Tibial nerve (tissue), 4 donors: ENCODE data around the gene LRRC43. TPM values are rescaled to one million over a fixed set of nuclear protein-coding genes. Genes with fewer than 3 reads are reported as not detected.
"Not testable (repeated sequence)": the region's sequence is repeated elsewhere in the genome, so short reads cannot be mapped to it uniquely, and the experiment has no call there.

ENCODE experiments used
- DNase-seq, 2 donors: peaks; one replicate each; pipeline ENCODE4 v3.0.0-alpha.2; 2019; ENCODE audit warnings: low spot score in 2 of 2
- H3K27ac ChIP-seq, 4 donors: fragments of 200-600 bp; sonication (generic) in 3 of 4; one replicate each; pipeline ENCODE4 v1.5.1; 2017 to 2019; ENCODE audit warnings: mild to moderate bottlenecking in 1 of 4
- H3K27me3 ChIP-seq, 2 donors: fragments of 200-600 bp; sonication (generic) in 1 of 2; one replicate each; pipeline versions ENCODE4 v1.5.1 to v1.6.0; 2017 to 2019
- H3K36me3 ChIP-seq, 3 donors: fragments of 200-600 bp; sonication (generic); one replicate each; pipeline ENCODE4 v1.5.1; 2018 to 2019
- H3K4me1 ChIP-seq, 4 donors: fragments of 200-600 bp; sonication (generic) in 3 of 4; one replicate each; pipeline ENCODE4 v1.5.1; 2017 to 2019
- H3K4me3 ChIP-seq, 4 donors: fragments of 200-600 bp; sonication (generic) in 3 of 4; one replicate each; pipeline ENCODE4 v1.5.1; 2017 to 2019; ENCODE audit warnings: mild to moderate bottlenecking in 1 of 4, moderate library complexity in 1 of 4
- H3K9me3 ChIP-seq, 4 donors: fragments of 200-600 bp; sonication (generic) in 3 of 4; one replicate each; pipeline ENCODE4 v1.5.1; 2017 to 2019
- EP300 ChIP-seq, 2 donors: sonication (generic); formaldehyde crosslinking; IDR thresholded peaks; one replicate each; pipeline ENCODE4 v1.6.1; 2017; ENCODE audit warnings: antibody characterized with exemption in 2 of 2, mild to moderate bottlenecking in 1 of 2
- POLR2A ChIP-seq, 2 donors: fragments of 450-650 bp; IDR thresholded peaks; one replicate each; pipeline ENCODE4 v1.6.1; 2017; ENCODE audit warnings: antibody characterized with exemption in 2 of 2, mild to moderate bottlenecking in 2 of 2, moderate library complexity in 2 of 2
- WGBS, 2 donors: methylation state at CpG; one replicate each; pipeline ENCODE4 v1.1.5; 2018; 5-methylcytosine and 5-hydroxymethylcytosine counted together
- total RNA-seq, 4 donors: library from RNA; depleted of rRNA; stranded (reverse); fragments of >200 nt; gene quantifications; one replicate each; pipeline ENCODE4 v1.1.0, GENCODE V29; 2016
- TF ChIP-seq, protein P1 (sequence below), 5 experiments: fragments of 200-600 bp in 3 of 5; fragments of 450-650 bp in 2 of 5; sonication (generic) in 3 of 5; IDR thresholded peaks; one replicate each; pipeline ENCODE4 v1.5.1; 2016 to 2019; ENCODE audit warnings: antibody characterized with exemption in 5 of 5, mild to moderate bottlenecking in 3 of 5, moderate library complexity in 2 of 5

Gene LRRC43
- total RNA-seq, 4 donors from 2014 or later = 1.3 TPM; not detected in 3

DNA sequence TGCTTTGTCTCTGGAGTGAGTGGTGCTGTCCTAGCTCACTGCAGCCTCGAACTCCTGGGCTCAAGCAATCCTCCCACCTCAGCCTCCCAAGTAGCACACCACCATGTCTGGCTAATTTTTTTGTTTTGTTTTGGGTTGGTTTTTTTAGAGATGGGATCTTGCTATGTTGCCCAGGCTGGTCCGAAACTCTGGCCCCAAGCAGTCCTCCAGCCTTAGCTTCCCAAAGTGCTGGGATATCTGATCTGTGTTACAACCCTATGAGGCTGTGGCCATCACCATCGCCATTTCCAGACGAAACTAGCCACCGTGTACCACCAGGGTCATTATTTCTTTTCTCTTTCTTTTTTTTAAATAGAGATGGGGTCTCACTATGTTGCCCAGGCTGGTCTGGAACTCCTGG is 11.5 kb upstream of the LRRC43 start:
- Histone ChIP-seq H3K4me3 (no peak overlapping the region), H3K9me3 (no peaks in the 10 kb centered on the region), H3K27me3 (no peaks in the 10 kb centered on the region), H3K36me3 (no peaks in the 10 kb centered on the region), H3K27ac (no peak overlapping the region), H3K4me1 (no peaks in the 10 kb centered on the region)
- TF ChIP-seq POLR2A (IDR thresholded peaks at IDR 0.05) (no peak), EP300 (IDR thresholded peaks at IDR 0.05) (no peak)
- TF ChIP-seq, protein P1, sequence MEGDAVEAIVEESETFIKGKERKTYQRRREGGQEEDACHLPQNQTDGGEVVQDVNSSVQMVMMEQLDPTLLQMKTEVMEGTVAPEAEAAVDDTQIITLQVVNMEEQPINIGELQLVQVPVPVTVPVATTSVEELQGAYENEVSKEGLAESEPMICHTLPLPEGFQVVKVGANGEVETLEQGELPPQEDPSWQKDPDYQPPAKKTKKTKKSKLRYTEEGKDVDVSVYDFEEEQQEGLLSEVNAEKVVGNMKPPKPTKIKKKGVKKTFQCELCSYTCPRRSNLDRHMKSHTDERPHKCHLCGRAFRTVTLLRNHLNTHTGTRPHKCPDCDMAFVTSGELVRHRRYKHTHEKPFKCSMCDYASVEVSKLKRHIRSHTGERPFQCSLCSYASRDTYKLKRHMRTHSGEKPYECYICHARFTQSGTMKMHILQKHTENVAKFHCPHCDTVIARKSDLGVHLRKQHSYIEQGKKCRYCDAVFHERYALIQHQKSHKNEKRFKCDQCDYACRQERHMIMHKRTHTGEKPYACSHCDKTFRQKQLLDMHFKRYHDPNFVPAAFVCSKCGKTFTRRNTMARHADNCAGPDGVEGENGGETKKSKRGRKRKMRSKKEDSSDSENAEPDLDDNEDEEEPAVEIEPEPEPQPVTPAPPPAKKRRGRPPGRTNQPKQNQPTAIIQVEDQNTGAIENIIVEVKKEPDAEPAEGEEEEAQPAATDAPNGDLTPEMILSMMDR (IDR thresholded peaks at IDR 0.05) = no peak
- no peak for DNase-seq
- 91 to 94% methylated on average over 5 of the region's 5 CpGs for WGBS, 2 donors

DNA sequence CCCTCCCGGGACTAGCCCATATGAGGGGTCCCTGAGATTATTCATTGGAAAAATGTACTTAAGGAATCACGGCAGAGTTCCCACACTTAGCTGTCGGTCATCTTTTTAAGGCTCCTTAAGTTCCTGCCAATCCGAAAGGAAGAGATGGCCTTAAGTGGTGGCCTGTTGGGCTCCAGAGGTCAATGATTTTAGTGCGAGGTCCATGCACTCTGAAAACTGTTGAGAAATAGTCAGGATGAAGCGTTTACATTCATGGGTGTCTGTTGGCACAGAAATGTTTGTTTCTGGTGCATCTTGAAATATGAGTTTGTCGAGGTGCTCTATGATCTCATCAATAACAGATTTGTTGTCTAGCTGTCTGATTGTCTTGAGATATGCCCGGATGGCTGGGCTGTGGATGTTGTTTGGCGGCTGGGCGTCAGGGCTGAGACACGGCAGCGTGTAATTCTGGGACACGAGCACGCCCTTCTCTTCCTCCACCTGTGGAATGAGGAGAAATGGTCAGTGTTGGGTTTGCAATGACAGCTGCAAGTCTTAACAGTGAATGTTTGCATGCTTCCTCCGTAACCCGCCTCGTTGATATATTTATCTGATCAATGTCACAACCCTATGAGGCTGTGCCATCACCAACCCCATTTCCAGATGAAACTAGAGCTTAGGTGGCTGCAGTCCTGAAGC is 10.5 kb upstream of the LRRC43 start:
- Histone ChIP-seq H3K4me1 (no peaks in the 10 kb centered on the region), H3K9me3 (no peaks in the 10 kb centered on the region), H3K36me3 (no peaks in the 10 kb centered on the region), H3K4me3 (no peak overlapping the region), H3K27ac (no peak overlapping the region), H3K27me3 (no peaks in the 10 kb centered on the region)
- no peak for DNase-seq
- WGBS, 2 donors = 74 to 79% methylated on average over 17 of the region's 17 CpGs
- TF ChIP-seq, protein P1 (IDR thresholded peaks at IDR 0.05) = no peak

DNA sequence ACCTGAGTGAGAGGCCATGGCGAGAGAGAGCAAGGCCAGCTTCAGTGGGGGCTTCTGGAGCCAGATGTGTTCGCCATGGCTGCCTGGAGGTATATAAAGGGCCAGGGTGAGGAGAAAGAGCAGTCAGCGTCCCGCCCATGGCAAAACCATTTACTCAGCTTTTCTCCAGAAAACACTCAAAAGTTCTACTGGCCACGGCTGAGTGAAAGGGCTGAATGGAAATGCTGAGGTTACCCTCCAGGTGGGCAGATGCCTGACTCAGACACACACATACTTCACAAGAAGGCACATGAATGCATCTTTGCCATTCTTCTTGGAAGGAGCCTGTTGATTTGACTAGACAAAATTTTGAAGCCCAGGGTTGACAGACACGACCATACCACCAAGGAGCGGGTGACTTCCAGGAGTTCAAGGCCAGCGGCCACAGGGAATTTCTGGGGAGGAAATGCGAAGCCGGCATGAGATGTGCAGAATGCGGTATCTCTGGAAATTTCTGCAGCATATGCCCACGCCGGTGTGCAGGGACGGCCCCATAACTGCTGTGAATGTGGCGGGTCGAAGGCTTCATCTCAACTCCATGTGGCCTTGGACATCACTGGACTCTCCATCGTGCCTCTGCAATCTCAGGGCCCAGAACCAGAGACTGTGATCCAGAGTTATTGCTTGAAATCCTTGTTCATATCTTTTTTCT is 8.6 kb upstream of the LRRC43 start, which contains the start of gene IL31:
TSS of gene IL31 (minus strand) at position 67 of the 691 bp plus-strand sequence. CDS start at position 18, 49 bp downstream.
- Histone ChIP-seq H3K4me3 (no peak within 1 kb of the TSS), H3K36me3 (no peaks in the 10 kb centered on the region), H3K27ac (no peak within 1 kb of the TSS), H3K4me1 (no peaks in the 10 kb centered on the region), H3K9me3 (no peaks in the 10 kb centered on the region), H3K27me3 (no peaks in the 10 kb centered on the region)
- no peak for TF ChIP-seq EP300 (IDR thresholded peaks at IDR 0.05)
- TF ChIP-seq POLR2A (IDR thresholded peaks at IDR 0.05) = no peak
- TF ChIP-seq, protein P1 (IDR thresholded peaks at IDR 0.05) = no peak
- no peak for DNase-seq
- 90 to 91% methylated on average over 17 of the region's 17 CpGs for WGBS, 2 donors

DNA sequence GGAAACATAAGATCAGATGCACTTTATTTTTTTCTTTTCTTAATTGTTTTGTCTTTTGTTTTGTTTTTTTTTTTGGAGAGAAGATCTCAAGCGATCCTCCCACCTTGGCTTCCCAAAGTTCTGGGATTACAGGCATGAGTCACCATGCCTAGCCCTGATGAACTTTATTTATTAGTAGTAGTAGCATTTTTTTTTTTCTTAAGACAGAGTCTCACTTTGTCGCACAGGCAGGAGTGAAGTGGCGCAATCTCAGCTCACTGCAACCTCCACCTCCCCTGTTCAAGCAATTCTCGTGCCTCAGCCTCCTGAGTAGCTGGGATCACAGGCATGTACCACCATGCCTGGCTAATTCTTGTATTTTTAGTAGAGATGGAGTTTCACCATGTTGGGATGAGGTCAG is 6.5 kb upstream of the LRRC43 start:
- WGBS, 2 donors = 87 to 91% methylated on average over 4 of the region's 4 CpGs
- H3K27me3 ChIP-seq, H3K27ac ChIP-seq, DNase-seq, H3K4me3 ChIP-seq, H3K36me3 ChIP-seq, H3K9me3 ChIP-seq, H3K4me1 ChIP-seq: not testable (repeated sequence)

DNA sequence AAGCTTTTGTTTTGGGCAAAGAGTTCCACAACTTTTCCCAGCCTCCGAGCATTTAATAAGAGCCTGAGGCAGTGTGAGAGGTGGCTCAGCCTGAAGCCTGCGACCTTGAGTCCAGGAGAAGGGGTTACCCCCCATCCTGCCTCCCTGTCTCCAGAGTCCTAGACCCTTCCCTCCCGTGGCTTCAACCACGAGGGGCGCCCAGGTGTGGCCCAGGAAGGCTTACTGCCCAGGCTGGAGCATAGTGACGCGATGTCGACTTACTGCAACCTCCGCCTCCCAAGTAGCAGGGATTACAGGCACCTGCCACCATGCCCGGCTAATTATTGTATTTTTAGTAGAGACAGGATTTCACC is 641 bp downstream of the LRRC43 start:
- H3K36me3 ChIP-seq = no peaks in the 10 kb centered on the region
- H3K4me1 ChIP-seq = peaks cover 0 to 11% (median 4%) of the 10 kb centered on the region in 4 donors
- WGBS, 2 donors = 69 to 76% methylated on average over 10 of the region's 10 CpGs
- peak overlapping the region in 2 of 4 donors; percentile 44 to 54 for H3K4me3 ChIP-seq
- DNase-seq = no peak
- TF ChIP-seq, protein P1 (IDR thresholded peaks at IDR 0.05) = no peak
- TF ChIP-seq POLR2A (IDR thresholded peaks at IDR 0.05) (no peak), EP300 (IDR thresholded peaks at IDR 0.05) (no peak)
- H3K9me3 ChIP-seq = no peaks in the 10 kb centered on the region
- H3K27ac ChIP-seq = no peak overlapping the region
- peaks cover 0 to 29% of the 10 kb centered on the region in 2 donors for H3K27me3 ChIP-seq
